Measurements from ENCODE around the gene SCN3A.

The SCN3A gene

GRCh38 chr2:165192729-165193128, 11.1 kb downstream of the SCN3A start:
- in situ Hi-C loops (cut with HindIII; ENCODE audit: low sequenced_read_pairs), result no loop called here

- in situ Hi-C loops (cut with HindIII; ENCODE audit: low sequenced_read_pairs), result no loop called here
Observed at GRCh38 chr2:165191096-165191728, 12.6 kb downstream of the SCN3A start.

DNA sequence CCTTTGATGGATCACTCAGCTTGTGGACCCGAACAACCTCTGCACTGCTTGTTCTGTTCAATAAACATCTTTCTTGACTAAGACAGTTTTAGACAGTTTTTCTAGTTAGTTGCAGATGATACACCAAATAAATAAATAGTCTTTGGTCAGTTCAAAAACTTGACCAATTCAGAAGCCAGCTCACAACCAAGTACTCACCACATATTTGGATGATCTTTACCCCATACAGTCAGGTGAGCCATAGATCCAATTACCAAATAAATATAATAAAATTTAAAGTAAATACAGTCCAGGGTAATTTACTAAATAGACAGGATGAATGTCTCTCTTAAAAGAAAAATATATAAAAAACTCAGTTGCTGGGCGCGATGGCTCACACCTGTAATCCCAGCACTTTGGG, 18.2 kb downstream of the SCN3A start:
- in situ Hi-C loops (cut with HindIII; ENCODE audit: low sequenced_read_pairs), result no loop called here

GRCh38 chr2:165182029-165182428, 21.8 kb downstream of the SCN3A start:
- in situ Hi-C loops (cut with HindIII; ENCODE audit: low sequenced_read_pairs), result no loop called here

GRCh38 chr2:165176780-165177179, 27.1 kb downstream of the SCN3A start:
- in situ Hi-C loops (cut with HindIII; ENCODE audit: low sequenced_read_pairs), result no loop called here

GRCh38 chr2:165173215-165173614, 30.6 kb downstream of the SCN3A start:
- in situ Hi-C loops (cut with HindIII; ENCODE audit: low sequenced_read_pairs), result no loop called here

- in situ Hi-C loops (cut with HindIII; ENCODE audit: low sequenced_read_pairs), result no loop called here
Observed at GRCh38 chr2:165164201-165164600, 39.6 kb downstream of the SCN3A start.

- in situ Hi-C loops (cut with HindIII; ENCODE audit: low sequenced_read_pairs), result no loop called here
Observed at GRCh38 chr2:165163761-165164160, 40.1 kb downstream of the SCN3A start.

DNA sequence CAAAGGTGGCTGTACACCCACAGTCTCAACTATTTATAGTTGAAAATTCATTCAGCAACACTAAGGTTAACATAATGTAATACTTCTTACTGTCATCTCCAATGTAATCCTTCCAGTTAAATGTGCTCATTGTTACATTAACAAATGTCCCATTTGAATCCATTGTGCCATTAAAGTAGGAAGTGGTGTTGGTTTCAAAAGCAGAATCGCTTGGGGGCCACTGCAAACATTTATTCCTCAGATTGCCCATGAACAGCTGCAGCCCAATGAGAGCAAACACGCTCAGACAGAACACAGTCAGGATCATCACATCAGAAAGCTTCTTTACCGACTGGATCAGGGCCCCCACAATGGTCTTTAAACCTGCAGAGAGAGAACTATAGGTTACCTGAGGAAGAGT, 41.4 kb downstream of the SCN3A start:
- in situ Hi-C loops (cut with HindIII; ENCODE audit: low sequenced_read_pairs), result no loop called here

DNA sequence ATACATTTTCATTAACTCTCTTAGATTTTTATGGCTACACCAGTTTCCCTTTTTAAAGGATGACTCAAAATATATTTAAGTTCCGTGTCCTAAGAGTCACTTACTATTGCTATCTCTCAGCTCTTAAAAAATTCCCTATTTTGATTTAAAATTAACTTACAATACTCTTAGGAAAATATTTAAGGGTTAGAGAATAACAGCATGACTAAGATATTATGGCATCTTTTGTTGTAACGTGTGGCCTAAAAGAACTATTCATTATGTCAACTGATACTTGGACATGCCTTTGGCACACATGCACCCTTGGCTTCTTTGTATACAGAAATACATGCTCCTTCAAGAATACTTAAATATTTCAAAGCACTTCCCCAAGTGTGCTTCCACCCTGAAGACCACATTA, 42.3 kb downstream of the SCN3A start:
- in situ Hi-C loops (cut with HindIII; ENCODE audit: low sequenced_read_pairs), result no loop called here

DNA sequence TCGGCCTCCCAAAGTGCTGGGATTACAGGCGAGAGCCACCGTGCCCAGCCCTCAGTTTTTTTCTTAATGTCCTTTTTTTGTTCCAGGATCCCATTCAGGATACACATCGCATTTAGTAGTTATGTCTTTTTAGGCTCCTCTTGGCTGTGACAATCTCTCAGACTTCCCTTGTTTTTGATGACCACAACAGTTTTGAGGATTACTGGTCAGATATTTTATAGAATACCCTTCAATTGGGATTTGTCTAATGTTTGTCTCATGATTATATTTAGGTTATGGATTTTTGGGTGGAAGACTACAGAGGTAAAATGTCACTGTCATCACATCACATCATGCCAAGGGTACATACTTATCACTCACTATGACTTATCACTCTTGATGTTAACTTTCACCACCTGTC, 46.7 kb downstream of the SCN3A start:
- in situ Hi-C loops (cut with HindIII; ENCODE audit: low sequenced_read_pairs), result no loop called here

GRCh38 chr2:165155152-165155551, 48.7 kb downstream of the SCN3A start:
- in situ Hi-C loops (cut with HindIII; ENCODE audit: low sequenced_read_pairs), result no loop called here

DNA sequence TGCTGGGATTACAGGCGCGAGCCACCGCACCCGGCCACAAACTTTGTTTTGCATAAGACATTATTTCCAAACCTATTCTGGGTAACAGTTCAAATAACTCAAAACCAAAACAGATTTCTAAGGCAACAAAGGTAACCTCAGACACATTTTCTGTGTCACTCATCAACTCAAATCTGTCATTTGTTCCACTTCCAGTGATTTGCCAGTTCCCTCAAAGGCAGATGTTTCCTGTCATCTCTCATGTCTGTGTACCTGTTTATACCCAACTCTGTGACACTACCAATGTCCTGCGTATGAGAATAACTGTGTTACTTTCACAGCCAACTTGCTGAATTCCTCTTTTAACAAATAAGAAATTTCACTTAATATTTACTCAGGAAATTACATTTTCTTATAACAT, 54.4 kb downstream of the SCN3A start:
- in situ Hi-C loops (cut with HindIII; ENCODE audit: low sequenced_read_pairs), result no loop called here

- in situ Hi-C loops (cut with HindIII; ENCODE audit: low sequenced_read_pairs), result no loop called here
Observed at GRCh38 chr2:165147186-165148045, 56.4 kb downstream of the SCN3A start.

DNA sequence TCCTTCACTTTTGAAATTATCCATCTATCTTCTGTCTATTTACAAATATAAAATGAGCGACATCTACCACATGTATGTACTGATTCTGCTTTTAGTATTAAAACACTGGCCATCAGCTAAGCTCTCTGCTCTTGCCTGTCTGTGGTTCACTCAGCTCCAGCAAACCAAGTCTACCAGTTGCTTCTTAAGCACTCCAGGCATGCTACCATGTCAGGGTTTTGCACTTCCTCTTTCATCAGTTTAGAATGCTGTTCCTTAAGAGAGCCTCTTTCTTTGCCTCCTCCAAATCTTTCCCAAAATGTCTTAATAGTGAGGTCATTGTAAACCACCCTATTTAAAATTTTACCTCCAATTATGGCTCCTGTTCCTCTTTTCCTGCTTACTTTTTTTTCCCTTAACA, 59.5 kb downstream of the SCN3A start:
- in situ Hi-C loops (cut with HindIII; ENCODE audit: low sequenced_read_pairs), result no loop called here

- in situ Hi-C loops (cut with HindIII; ENCODE audit: low sequenced_read_pairs), result no loop called here
Observed at GRCh38 chr2:165141601-165142354, 62.1 kb downstream of the SCN3A start.

GRCh38 chr2:165126244-165126643, 77.6 kb downstream of the SCN3A start:
- in situ Hi-C loops (cut with HindIII; ENCODE audit: low sequenced_read_pairs), result no loop called here

GRCh38 chr2:165122521-165122920, 81.3 kb downstream of the SCN3A start:
- in situ Hi-C loops (cut with HindIII; ENCODE audit: low sequenced_read_pairs), result no loop called here

- in situ Hi-C loops (cut with HindIII; ENCODE audit: low sequenced_read_pairs), result no loop called here
Observed at GRCh38 chr2:165120740-165121467, 82.9 kb downstream of the SCN3A start.

DNA sequence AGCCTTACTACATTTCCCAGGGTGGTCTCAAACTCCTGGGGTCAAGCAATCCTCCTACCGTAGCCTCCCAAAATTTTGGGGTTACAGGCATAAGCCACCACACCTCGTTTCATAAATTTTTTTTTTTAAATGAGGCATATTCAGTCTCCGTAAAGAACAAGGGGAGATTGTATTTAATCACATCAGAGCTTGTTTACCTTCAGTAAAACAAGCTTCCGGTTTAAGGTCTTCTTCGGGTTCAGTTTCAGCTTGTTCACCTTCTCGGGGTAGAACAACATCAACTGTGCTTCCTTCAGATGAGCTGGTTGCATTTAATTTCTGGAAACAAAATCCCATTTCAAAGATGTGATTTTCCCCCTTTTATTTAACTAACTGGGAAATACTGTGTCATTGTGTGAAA, 88.6 kb downstream of the SCN3A start:
- in situ Hi-C loops (cut with HindIII; ENCODE audit: low sequenced_read_pairs), result no loop called here

- in situ Hi-C loops (cut with HindIII; ENCODE audit: low sequenced_read_pairs), result no loop called here
Observed at GRCh38 chr2:165114346-165114939, 89.4 kb downstream of the SCN3A start.

Measured in DLD1 (cell line).